HG03460 (cell line): ENCODE data around the gene RAB13.
A peak's percentile ranks its signal among the peaks of the same experiment; 100 is the strongest.

Experiments
- ATAC-seq: cut with Tn5 transposase; IDR thresholded peaks from one replicate; pipeline ENCODE4 v1.9.1; 2021; ENCODE audit not compliant: unreplicated experiment

RAB13 gene

DNA sequence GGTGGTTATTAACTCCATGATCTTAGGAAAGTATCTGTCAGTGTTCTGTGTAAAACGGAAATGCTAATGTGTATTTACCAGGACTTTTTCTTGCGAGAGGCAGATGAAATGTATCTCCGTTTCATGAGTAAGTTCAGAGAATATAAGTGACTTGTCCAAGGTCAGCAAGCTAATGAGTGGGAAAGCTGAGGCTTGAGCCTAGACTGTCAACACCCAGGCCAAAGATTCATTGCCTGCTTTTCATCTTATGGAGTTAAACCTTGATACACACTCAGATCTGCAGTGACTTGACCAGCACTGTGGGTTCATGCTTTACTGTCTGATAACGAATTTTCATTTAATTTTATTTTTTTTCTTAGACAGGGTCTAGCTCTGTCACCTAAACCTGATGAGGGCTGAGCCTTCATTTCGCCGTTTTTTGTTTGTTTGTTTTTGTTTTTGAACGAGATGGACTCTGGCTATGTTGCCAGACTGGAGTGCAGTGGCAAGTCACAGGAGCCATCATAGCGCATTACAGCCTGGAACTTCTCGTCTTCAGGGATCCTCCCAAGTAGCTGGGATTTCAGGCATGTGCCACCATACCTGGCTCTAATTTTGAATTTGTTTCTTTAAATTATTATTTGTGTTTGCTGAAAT, 7.7 kb downstream of the RAB13 start:
- ATAC-seq, result no peak

DNA sequence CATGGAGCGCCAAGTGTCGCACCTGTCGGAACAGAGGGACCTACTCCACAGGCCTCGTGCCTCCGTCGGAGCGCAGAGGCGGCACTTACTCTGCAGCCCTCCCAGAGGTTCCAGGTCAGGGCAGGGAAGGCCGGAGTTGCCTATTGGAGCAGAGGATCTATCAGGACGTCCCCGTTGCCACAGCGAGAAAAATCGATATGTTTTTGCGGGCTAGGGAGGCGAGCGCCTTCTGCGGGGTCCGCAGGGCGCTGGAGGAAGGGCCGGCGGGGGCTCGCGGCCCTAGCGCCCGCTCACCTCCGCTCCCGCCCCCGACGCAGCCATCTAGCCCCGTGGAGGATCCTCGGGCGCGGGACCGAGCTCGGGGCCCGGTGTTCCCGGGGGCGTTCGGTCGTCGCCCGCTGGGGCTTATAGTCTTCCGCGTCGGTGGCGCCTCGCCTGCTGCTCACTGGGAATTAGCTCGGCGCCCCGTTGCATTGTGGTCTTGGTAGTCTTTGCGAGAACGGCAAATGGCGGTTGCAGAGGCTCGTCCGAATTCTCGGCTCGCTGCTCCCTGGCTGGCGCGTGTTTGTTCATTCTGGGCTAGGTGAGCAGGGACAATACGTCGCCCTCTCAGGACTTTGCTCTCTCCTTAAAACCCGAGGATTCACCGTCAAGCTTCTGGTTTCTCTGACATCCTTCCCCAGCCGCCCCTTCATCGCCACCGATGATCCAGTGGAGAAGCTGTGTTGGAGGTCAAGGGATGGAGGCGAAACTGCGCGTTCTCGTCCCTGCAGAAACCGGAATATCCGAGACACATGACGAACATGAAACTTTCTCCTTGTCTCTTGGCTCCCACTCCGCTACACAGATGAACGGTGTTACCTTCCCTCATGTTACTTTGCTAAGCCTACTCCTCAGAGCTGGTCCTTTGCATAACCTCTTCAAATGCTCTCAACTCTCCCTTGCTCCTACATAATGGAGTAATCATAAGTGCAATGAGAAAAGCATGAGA, 8.6 kb downstream of the RAB13 start, which contains the start of gene JTB:
TSS of gene JTB (minus strand) at position 425 of the 991 bp plus-strand sequence. CDS start at position 3, 422 bp downstream.
- no peak for ATAC-seq

DNA sequence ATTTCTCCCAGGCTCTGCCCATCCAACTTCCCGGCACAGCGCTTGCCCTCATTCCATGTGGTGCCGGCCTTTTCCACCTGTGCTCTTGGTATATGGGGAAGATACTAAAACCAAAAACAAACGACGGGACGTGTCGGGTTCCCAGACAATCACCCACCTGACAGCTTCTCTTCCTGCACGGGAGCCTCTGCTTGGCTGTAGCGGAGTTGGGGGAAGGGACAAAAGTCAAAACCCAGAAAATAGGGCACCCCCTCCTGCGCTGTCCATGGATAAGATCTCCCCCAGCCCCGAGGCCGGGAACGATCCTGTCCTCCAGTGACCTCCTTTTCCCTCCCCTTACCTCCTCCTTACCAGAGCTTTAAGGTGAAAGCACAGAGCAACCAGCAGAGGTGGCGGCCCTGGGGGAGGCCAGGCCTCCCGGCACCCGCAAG, 9.3 kb downstream of the RAB13 start:
- ATAC-seq, result no peak

DNA sequence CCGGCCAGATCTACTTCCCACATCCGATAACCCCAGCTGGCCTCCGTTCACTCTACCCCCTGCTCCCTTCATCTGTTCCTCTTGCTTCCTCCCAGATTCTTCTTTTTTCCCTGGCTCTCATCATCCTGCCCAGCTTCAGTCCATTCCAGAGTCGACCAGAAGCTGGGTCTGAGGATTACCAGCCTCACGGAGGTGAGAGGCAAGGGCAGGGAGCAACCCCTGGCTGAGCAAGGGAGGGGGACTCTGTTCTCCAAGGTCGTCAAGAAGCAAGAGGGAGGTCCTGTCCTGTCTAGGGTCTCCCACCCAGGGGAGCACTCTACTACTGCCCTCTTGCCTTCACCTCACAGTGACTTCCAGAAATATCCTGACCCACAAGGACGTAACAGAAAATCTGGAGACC, 12.6 kb downstream of the RAB13 start:
- no peak for ATAC-seq

DNA sequence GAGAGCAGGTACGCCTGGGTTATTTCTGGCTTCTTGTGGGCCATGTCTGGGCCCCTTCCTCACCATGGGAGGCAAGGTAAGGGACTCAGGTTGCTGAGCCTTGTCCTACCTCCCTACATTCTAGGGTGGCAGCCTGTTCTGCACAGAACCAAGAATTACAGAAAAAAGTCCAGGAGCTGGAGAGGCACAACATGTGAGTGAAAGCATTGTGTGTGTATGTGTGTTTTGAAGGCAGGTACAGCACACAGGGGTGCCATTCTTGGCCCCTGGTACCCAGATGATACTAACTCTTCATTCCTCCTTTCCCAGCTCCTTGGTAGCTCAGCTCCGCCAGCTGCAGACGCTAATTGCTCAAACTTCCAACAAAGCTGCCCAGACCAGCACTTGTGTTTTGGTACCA, 13.1 kb downstream of the RAB13 start:
- no peak for ATAC-seq

DNA sequence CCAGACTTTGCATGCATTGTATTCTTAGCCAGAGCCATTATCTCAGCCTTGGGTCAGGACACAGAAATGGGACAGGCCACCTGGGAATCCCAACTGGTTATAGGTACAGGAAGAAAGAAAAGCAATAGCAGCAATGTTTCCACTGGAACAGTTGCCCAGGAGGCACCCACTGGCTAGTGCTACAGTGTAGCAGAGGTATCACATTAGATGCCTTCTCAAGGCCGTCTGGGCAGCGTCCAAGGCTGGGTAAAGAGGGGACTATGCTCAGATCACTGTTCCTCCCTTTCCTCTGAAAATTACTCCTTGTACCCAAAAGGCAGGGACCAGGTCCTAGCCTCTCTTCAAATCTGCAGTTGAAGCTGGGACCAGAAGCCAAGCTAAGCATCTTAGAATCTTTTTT, 15.8 kb downstream of the RAB13 start:
- ATAC-seq, result no peak

DNA sequence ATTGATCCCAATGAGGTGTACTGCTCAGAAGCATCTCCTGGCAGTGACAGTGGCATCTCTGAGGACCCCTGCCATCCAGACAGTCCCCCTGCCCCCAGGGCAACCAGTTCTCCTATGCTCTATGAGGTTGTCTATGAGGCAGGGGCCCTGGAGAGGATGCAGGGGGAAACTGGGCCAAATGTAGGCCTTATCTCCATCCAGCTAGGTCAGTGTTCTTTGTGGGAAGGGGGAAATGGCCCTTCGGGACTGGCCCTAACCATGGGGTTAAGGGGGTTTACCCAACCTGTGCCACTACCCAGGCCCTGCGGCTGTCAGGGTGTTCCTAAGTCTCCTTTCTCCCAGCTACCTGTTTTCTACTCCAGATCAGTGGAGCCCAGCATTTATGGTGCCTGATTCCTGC, 17.2 kb downstream of the RAB13 start:
- no peak for ATAC-seq

DNA sequence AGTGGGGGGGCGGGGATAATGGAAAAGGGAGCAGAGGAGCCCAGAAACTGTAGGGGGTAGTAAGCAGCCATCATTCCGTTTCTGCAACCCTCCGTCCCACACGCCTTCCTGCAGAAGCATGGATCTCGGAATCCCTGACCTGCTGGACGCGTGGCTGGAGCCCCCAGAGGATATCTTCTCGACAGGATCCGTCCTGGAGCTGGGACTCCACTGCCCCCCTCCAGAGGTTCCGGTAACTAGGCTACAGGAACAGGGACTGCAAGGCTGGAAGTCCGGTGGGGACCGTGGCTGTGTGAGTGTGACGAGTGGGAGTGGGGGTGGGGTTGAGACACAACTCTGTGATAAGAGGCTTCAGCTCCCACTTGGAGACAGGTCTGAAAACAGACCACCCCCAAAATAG, 17.7 kb downstream of the RAB13 start:
- ATAC-seq, result no peak

DNA sequence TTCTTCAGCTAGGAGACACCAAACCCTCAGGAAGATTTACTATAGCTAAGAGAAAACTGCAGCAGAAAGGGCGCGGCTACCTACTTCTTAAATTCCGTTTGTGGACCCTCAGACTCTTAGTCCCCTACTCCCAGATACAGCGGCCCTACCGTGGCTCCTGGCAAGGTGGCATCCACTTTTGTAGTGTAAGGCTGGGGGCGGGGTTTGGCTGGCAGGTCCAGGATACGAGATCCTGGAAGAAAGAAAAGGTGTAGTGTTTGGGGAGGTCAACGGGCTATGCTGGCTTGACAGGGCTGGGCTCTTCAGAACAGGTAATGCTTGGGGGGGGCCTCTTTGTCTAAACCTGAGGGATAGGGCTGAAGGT, 18.2 kb downstream of the RAB13 start:
- no peak for ATAC-seq

DNA sequence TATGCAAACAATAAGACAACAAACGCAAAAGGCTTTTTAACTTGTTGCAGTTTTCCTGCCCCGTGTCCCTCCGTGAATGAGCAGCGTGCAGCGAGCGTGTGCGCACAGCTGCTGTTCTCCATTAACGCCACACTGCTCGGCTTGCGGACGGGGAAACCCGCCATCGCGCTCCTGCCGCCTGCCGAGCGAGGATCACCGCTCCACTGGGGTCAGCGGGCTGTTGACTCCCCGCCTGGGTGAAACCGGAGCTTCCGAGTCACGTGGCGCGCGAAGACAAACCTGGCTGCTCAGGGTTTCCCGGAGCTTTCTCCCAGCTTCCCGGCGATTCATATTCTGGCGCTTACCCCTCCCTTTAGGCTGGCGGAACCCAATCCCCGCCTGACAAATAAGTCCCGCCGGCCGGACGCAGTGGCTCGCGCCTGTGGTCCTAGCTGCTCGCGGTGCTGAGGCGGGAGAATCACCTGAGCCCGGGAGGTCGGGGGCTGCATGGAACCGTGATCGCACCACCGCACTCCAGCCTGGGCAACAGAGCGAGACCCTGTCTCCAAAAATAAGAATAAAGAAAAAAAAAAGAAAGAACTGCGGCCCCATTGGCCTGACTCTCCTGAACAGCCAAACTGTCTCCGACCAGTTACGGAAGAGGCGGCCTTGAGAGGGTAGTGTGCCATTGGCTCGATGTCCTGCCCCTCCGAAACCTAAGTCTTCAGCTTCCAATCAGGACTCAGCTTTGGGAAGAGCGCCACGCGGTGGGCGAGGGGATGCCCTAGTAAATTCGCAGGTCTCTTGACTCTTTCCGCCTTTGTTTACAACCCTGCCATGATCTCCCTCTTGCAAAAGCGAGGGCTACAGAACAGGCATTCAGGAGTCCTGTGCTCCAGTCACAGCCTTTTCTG, 18.8 kb downstream of the RAB13 start, which contains the start of gene CREB3L4:
TSS of gene CREB3L4 (plus strand) at position 796 of the 893 bp plus-strand sequence. CDS start 624 bp downstream, outside the sequence.
- peak; percentile 72 for ATAC-seq

DNA sequence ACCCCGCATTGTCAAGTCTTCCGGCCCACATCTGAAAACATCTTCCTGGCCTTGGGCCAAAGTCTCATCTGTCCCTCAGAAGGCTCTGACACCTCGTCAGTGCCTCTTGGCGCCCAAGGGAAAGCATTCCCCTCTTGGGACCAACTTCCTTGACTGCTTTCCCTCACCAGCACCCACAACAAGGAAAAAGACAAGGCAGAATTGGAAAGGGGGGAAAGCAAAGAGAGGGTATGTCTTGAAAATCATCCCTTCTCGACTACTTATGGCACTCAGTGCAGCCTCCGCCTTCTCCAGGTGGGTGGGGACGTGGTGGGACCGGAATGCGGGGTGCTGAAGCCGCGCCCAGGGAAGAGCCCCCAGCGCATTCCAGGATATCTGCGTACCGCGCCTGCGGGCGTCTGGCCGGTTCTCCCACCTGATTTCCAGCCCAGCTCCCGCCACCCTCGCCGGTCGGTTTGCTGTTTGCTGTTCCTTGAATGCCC, 22.2 kb downstream of the RAB13 start:
- no peak for ATAC-seq

DNA sequence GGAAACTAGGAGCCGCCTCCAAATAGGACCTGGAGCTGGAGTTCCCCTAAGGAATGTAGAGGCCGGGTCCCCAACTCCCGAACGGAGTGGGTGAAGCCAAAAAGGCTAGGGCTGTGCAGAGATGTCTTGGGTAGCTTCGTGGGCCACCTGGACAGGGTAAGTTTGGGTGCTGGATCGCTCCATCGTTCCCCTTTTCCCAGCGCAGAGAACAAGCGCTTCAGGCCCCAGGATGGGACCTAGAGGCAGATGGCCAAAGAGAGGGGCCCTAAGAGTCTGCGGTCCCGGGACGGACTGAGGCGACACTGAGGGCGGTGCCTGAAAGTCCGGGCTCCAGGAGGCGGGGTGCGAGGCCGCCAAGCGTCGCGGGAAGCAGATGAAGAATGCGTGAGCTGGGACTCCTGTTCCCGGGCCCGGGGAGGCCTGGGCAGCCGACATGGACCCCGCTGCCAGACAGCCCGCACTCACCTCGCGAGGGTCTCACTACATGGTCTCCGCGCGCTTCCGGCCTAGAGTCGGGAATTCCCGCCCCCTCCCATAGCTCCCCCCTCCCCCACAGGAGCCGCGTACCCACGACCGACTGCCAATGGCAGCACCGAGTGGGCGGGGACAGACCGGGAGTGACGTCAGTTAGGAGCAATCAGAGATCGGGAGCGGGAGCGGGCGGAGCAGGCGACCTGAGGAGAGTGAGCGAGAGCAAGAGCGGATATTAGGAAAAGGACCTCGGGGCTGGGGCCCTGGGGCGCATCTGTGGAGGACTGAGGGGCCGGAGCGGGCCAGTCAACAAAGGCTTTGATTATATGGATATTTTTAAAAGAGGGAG, 22.9 kb downstream of the RAB13 start, which contains the start of gene SLC39A1:
TSS of gene SLC39A1 (minus strand) at position 508 of the 820 bp plus-strand sequence. CDS start 822 bp downstream, outside the sequence.
- ATAC-seq, result peak; percentile 51

DNA sequence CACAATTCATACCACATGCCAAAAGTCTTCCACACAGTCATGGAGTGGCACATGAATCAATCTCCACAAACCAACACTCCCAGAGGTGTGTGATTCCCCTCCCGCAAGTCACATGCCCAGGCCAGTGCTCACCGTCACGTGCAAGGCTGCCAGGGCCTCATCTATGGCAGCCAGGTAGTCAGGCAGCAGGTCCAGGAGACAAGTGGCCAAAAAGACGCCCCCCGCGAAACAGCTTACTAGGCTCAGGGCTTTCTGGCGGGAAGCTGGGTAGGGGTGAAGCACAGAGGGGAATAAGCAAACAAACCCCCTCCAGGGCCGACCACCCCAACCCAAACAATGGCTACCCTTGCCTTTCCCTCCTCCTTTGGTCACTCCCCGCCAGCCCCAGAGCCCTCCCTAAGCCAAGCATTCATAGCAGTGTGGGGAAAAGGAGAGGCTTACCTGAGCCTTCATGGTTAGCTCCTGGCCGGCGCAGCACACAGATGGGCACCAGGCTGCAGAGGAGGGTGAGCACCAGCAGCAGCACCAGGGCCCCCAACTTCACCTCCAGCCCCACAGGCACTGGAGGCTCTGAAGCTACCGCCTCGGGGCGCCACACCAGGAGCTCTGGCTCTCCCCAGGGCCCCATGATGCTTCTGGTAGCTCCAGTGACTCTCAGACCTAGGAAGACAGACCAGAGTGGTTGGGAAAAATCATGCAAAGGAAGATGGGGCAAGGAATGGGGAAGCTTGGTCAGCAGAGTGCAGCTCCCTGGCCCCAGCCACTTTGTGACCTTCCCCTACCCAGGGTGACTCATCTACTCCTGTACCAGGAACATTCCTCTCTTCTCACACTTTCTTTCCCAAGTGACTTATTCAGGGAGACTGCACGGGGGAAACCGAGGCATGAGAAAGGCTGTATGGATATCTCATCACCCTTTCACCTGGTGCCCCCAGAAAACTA, 23.8 kb downstream of the RAB13 start:
- no peak for ATAC-seq

DNA sequence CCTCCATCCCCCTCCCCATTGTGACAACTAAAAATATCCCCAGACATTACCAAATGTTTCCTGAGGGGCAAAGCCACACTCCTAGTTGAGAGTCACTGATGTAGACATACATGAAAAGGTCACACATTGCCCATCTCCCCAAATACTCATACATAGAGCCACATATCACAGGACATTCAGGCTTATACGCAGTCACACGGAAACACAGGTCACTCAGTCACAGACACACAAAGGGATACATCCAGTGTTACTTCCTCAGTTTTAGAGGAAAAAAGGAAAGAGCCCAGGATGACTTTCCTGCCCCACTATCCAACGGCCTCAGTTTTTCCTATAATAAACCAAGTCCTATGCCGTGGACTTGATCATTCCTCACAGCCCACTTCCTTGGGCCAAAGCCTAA, 24.7 kb downstream of the RAB13 start:
- no peak for ATAC-seq

DNA sequence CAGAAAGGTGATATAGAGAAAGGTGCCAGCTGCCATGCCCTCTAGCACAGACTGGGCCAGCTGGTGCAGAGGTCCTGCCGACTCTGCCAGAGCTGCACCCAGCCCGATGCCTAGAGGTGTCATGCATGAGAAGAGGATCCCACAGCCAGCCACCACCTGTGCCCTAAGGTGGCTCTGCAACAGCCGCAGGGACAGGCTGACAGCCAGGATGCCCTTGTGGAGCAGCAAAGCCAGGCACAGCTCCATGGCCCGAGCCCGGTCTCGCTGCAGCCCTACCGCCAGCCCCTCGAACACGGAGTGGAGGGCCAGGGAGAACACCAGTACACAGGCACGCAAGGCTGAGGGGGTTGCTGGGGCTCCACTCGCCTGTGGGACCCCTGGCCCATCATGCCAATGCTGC, 25.9 kb downstream of the RAB13 start:
- ATAC-seq, result no peak

DNA sequence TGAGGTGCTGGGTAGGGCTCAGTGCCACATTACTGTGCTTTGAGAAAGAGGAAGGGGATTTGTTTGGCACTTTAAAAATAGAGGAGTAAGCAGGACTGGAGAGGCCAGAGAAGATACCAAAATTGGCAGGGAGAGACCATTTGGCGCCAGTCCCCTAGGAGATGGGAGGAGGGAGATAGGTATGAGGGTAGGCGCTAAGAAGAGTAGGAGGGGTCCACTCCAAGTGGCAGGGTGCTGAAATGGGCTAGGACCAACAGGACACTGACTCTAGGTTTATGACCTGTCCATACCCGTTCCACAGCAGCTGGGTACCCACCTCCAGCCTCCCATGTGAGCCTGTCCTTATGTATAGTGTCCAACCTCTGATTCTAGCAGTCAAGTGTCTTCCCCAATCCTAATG, 26.7 kb downstream of the RAB13 start:
- ATAC-seq, result no peak

DNA sequence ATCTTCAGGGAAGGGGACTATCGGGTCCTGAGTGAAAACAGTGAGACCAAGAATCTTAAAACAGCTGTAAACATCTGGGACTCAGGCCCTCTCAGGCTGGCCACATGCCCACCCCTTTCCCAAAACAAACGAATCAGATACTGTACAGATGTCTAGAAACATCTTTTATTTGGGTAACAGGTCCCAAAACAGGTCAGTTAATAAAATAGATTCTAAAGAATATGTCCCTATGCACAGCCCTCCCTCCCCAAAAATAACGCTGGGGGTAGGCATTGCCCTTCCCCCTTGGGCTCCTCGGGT, 27.2 kb downstream of the RAB13 start:
- no peak for ATAC-seq

DNA sequence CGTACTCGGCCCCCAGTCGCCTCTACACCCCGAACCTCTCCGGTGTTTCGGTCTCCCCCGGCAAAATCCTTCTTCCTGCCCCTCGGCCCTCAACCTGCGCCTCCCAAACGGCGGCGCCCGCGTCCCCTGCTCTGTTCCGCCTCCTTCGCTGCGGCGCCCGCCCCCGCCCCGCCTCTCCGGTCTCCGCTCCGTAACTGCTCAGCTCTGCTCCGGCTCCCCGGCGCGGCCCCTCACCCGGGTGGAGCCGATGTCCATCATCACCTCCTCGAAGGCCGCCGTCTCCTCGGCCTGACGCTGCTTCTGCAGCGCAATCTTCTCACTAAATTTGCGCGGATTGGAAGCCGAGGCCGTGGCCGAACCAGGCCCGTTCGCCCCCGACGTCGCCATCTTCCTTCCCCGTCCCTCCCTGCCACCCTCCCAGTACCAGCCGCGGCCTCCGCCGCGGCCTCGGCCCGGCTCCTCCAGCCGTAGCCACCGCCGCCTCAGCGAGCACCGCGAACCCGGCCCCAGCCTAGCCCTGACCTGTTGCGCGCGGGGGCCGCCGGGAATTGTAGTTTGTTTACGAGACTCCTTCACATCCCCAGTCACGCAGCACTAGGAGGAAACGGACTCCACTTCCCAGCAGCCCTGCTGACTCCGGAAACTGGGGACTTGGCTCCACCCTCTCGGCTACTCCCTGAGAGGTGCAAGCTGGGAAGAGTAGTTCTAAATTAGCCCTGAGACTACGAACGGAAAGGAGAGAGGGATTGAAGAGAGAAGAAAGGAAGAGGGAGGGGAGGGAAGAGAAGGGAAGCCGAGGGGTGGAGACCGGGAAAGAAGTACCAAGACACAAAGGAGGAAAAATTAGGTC, 27.8 kb downstream of the RAB13 start, which contains the start of gene CRTC2:
TSS of gene CRTC2 (minus strand) at position 502 of the 850 bp plus-strand sequence. CDS start at position 387, 115 bp downstream.
- peak; percentile 70 for ATAC-seq
